ENCODE data around the gene CYP3A7.
A peak's percentile ranks its signal among the peaks of the same experiment; 100 is the strongest.
"Not testable (repeated sequence)": the region's sequence is repeated elsewhere in the genome, so short reads cannot be mapped to it uniquely, and the experiment has no call there.

CYP3A7 gene

GRCh38 chr7:99764478-99764877 is 29.5 kb upstream of the CYP3A7 start:
- Histone ChIP-seq H3K27ac (ENCODE audit: low read depth, low read length) (no peak overlapping the region), H3K36me3 (ENCODE audit: control insufficient read depth, insufficient read depth, low read length) (no peaks in the 10 kb centered on the region), H3K4me1 (ENCODE audit: control insufficient read depth, insufficient read depth, low read length) (no peaks in the 10 kb centered on the region), H3K27me3 (ENCODE audit: control insufficient read depth, insufficient read depth, low read length) (no peaks in the 10 kb centered on the region), H3K4me3 (ENCODE audit: low read length) (no peak overlapping the region), H3K9ac (ENCODE audit: low read length) (no peak overlapping the region)

DNA sequence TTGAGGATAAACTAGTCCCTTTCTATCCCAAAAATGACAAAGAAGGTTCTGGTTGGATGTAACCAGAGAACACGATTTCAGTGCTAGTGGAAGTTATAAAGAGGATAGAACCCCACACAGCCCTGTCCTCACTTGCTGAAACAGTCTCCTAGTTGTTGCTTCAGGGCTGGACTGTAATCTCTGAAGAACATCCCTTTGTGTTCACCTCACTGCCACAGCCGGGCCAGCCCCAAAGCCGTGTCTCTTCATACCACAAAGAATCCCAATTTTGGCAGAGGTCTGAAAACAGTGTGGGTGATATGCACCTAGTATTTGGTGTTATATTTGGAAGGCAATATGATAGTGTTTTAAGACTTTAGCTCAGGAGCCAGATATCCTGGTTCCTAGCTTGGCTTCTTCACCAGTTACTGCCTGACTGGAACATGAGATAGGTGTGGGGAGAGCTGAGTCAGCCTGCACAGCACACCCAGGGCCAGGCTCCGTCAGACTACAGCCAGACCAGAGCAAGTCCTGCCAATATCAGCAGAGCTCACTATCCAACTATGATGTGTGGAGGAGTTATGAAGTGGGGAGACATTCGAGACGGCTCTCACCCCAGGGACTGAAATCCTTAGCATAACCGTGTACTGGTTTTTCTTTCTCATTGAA is 27.8 kb upstream of the CYP3A7 start:
- no peaks in the 10 kb centered on the region for H3K4me1 ChIP-seq (ENCODE audit: control insufficient read depth, insufficient read depth, low read length)
- no peak overlapping the region for H3K9ac ChIP-seq (ENCODE audit: low read length)
- no peak overlapping the region for H3K4me3 ChIP-seq (ENCODE audit: low read length)
- no peak overlapping the region for H3K27ac ChIP-seq (ENCODE audit: low read depth, low read length)
- H3K27me3 ChIP-seq (ENCODE audit: control insufficient read depth, insufficient read depth, low read length), result no peaks in the 10 kb centered on the region
- H3K36me3 ChIP-seq (ENCODE audit: control insufficient read depth, insufficient read depth, low read length), result no peaks in the 10 kb centered on the region

GRCh38 chr7:99755085-99755484 is 20.1 kb upstream of the CYP3A7 start:
- Histone ChIP-seq H3K4me3 (ENCODE audit: low read length) (no peak overlapping the region), H3K9ac (ENCODE audit: low read length) (no peak overlapping the region), H3K36me3 (ENCODE audit: control insufficient read depth, insufficient read depth, low read length) (no peaks in the 10 kb centered on the region), H3K4me1 (ENCODE audit: control insufficient read depth, insufficient read depth, low read length) (peaks cover 6% of the 10 kb centered on the region), H3K27ac (ENCODE audit: low read depth, low read length) (no peak overlapping the region), H3K27me3 (ENCODE audit: control insufficient read depth, insufficient read depth, low read length) (no peaks in the 10 kb centered on the region)

GRCh38 chr7:99752356-99752755 is 17.4 kb upstream of the CYP3A7 start:
- H3K4me1 ChIP-seq (ENCODE audit: control insufficient read depth, insufficient read depth, low read length), result peaks cover 6% of the 10 kb centered on the region
- no peak overlapping the region for H3K9ac ChIP-seq (ENCODE audit: low read length)
- H3K4me3 ChIP-seq (ENCODE audit: low read length), result peak overlapping the region; percentile 20
- H3K27ac ChIP-seq (ENCODE audit: low read depth, low read length), result peak overlapping the region; percentile 65
- no peaks in the 10 kb centered on the region for H3K27me3 ChIP-seq (ENCODE audit: control insufficient read depth, insufficient read depth, low read length)
- H3K36me3 ChIP-seq (ENCODE audit: control insufficient read depth, insufficient read depth, low read length), result no peaks in the 10 kb centered on the region

DNA sequence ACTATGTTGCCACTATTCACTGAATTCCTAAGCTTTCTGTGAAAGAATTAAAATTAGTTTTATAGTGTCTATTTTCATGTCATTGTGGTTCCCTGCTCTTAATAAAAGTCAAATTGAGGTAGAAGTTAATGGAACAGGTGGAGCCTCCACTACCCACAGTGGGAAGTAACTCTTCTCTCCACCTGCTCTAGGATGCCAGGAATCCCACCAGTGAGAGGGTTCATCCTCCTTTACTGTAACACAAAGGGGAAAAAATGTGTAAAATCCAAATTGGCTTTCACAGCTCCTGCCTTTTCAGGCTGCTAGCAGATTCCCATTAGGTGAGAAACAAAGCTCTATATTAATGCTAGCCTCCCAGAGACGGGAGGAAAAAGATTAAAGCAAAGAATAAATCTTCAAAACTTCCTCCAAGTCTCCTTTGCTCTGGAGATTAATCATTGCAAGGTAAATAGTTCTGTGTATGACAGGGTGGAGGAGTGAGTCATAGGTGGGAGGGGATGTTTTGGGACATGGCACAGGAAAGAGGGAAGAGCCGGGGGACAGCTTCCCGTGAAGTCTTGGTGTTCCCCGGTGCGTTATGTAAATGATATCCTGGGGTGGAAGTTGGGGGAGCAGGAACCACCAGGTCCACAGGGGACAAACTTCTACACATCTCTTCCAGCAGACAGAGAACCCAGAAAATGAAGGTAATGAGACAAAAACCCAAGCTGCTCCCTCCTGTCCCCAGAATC is 16.5 kb upstream of the CYP3A7 start:
- not testable (repeated sequence) for H3K4me3 ChIP-seq (ENCODE audit: low read length); H3K27me3 ChIP-seq (ENCODE audit: control insufficient read depth, insufficient read depth, low read length); H3K4me1 ChIP-seq (ENCODE audit: control insufficient read depth, insufficient read depth, low read length); H3K9ac ChIP-seq (ENCODE audit: low read length); H3K36me3 ChIP-seq (ENCODE audit: control insufficient read depth, insufficient read depth, low read length)
- peak overlapping the region; percentile 65 for H3K27ac ChIP-seq (ENCODE audit: low read depth, low read length)

DNA sequence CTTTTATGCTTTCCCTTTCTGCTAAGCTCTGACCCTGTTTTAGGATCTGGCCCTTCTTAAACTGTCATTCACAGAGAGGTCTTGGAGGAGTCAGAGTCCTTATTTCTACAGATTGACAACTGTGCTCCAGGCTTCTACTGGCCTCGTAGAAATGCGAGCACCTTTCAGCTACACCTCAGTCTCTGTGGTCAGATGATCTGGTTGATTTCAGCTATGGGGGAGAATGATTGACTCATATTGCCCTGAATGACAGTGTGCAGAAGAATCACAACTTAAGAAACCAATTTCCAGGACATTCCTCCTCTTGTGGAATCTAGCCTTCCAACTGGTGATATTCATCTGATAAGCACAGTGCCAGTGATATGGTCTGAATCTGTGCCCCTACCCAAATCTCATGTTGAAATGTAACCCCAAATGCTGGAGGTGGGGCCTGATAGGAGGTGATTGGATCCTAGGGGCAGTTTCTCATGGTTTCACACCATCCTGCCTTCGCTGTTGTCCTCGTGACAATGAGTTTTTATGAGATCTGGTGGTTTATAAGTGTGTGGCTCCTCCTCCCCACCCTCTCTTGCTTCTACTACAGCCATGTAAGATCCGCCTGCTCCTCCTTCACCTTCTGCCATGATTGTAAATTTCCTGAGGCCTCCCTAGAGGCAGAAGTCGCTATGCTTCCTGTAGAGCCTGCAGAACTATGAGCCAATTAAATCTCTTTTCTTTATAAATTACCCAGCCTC is 14.0 kb upstream of the CYP3A7 start:
- H3K36me3 ChIP-seq (ENCODE audit: control insufficient read depth, insufficient read depth, low read length), result no peaks in the 10 kb centered on the region
- no peaks in the 10 kb centered on the region for H3K27me3 ChIP-seq (ENCODE audit: control insufficient read depth, insufficient read depth, low read length)
- H3K4me1 ChIP-seq (ENCODE audit: control insufficient read depth, insufficient read depth, low read length), result peaks cover 6% of the 10 kb centered on the region
- no peak overlapping the region for H3K9ac ChIP-seq (ENCODE audit: low read length)
- no peak overlapping the region for H3K4me3 ChIP-seq (ENCODE audit: low read length)
- H3K27ac ChIP-seq (ENCODE audit: low read depth, low read length), result no peak overlapping the region

DNA sequence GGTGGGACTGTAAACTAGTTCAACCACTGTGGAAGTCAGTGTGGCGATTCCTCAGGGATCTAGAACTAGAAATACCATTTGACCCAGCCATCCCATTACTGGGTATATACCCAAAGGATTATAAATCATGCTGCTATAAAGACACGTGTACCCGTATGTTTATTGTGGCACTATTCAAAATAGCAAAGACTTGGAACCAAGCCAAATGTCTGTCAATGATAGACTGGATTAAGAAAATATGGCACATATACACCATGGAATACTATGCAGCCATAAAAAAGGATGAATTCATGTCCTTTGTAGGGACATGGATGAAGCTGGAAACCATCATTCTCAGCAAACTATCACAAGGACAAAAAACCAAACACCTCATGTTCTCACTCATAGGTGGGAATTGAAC is 11.9 kb upstream of the CYP3A7 start:
- H3K9ac ChIP-seq (ENCODE audit: low read length); H3K27me3 ChIP-seq (ENCODE audit: control insufficient read depth, insufficient read depth, low read length); H3K36me3 ChIP-seq (ENCODE audit: control insufficient read depth, insufficient read depth, low read length); H3K4me1 ChIP-seq (ENCODE audit: control insufficient read depth, insufficient read depth, low read length); H3K27ac ChIP-seq (ENCODE audit: low read depth, low read length); H3K4me3 ChIP-seq (ENCODE audit: low read length): not testable (repeated sequence)

DNA sequence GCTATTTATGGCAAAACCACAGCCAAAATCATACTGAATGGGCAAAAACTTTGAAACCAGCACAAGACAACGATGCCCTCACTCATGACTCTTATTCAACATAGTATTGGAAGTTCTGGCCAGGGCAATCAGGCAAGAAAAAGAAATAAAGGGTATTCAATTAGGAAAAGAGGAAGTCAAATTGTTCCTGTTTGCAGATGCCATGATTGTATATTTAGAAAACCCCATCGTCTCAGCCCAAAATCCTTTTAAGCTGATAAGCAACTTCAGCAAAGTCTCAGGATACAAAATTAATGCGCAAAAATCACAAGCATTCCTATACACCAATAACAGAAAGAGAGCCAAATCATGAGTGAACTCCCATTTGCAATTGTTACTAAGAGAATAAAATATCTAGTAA is 10.4 kb upstream of the CYP3A7 start:
- not testable (repeated sequence) for H3K27ac ChIP-seq (ENCODE audit: low read depth, low read length); H3K4me1 ChIP-seq (ENCODE audit: control insufficient read depth, insufficient read depth, low read length); H3K27me3 ChIP-seq (ENCODE audit: control insufficient read depth, insufficient read depth, low read length); H3K4me3 ChIP-seq (ENCODE audit: low read length); H3K36me3 ChIP-seq (ENCODE audit: control insufficient read depth, insufficient read depth, low read length); H3K9ac ChIP-seq (ENCODE audit: low read length)

- no peaks in the 10 kb centered on the region for H3K4me1 ChIP-seq (ENCODE audit: control insufficient read depth, insufficient read depth, low read length)
- H3K27me3 ChIP-seq (ENCODE audit: control insufficient read depth, insufficient read depth, low read length), result no peaks in the 10 kb centered on the region
- H3K36me3 ChIP-seq (ENCODE audit: control insufficient read depth, insufficient read depth, low read length), result no peaks in the 10 kb centered on the region
- H3K27ac ChIP-seq (ENCODE audit: low read depth, low read length), result no peak overlapping the region
- no peak overlapping the region for H3K4me3 ChIP-seq (ENCODE audit: low read length)
- no peak overlapping the region for H3K9ac ChIP-seq (ENCODE audit: low read length)
Measured at GRCh38 chr7:99742737-99743394, 7.9 kb upstream of the CYP3A7 start.

- H3K4me3 ChIP-seq (ENCODE audit: low read length), result no peak overlapping the region
- no peaks in the 10 kb centered on the region for H3K4me1 ChIP-seq (ENCODE audit: control insufficient read depth, insufficient read depth, low read length)
- no peak overlapping the region for H3K9ac ChIP-seq (ENCODE audit: low read length)
- no peaks in the 10 kb centered on the region for H3K27me3 ChIP-seq (ENCODE audit: control insufficient read depth, insufficient read depth, low read length)
- H3K27ac ChIP-seq (ENCODE audit: low read depth, low read length), result no peak overlapping the region
- no peaks in the 10 kb centered on the region for H3K36me3 ChIP-seq (ENCODE audit: control insufficient read depth, insufficient read depth, low read length)
Measured at GRCh38 chr7:99741441-99741795, 6.4 kb upstream of the CYP3A7 start.

DNA sequence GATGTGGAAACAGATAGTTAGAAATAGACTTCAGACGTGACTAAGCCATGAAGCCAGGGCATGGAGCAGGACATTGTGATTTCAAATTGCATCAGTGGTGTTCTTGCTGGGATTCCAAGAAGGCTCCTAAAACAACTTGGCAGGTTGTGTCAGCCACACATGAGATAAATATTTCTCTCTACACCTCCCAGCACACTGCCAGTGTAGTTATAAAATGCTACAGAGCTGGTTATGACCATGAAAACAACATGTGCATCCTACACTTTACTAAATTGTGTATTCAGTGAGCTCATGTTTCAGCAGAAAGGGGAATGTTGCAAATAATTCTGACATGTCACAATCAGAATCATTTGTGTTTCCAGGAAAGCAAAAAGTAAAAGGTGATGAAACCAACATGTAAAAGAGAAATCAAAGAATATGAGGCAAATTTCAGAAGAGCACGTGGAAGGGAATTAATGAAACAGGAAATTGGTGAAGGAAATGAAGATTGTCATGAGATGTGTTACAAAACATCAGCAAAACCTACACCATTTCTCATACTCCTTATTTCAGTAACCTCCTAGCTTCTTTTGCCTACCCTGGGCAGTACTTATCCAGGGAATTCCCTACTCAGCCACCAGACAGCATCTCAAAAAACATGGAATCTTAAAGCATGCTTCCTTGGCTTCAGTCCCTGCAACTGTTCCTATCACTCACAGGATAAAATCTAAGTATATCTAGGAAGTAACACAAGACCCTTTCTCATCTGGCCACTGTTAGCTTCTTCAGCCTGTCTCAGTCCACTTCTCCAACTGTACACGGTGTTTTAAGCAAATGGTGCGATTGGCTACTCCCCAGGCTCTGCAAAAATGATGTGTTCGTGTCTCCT is 5.8 kb upstream of the CYP3A7 start:
- Histone ChIP-seq H3K27me3 (ENCODE audit: control insufficient read depth, insufficient read depth, low read length) (no peaks in the 10 kb centered on the region), H3K4me3 (ENCODE audit: low read length) (no peak overlapping the region), H3K36me3 (ENCODE audit: control insufficient read depth, insufficient read depth, low read length) (no peaks in the 10 kb centered on the region), H3K4me1 (ENCODE audit: control insufficient read depth, insufficient read depth, low read length) (no peaks in the 10 kb centered on the region), H3K27ac (ENCODE audit: low read depth, low read length) (no peak overlapping the region), H3K9ac (ENCODE audit: low read length) (no peak overlapping the region)
